Trophoblast cell (in vitro differentiated cells and primary cell): ENCODE results near the gene SHE.

Experiments used
- DNase-seq, 2 donors: peaks; one replicate each; pipeline ENCODE4 v3.0.0-alpha.2; 2016
- H2AFZ ChIP-seq: 2 replicates; pipeline ENCODE4 v1.6.1; 2013; ENCODE audit warnings: low read length, moderate library complexity, mild to moderate bottlenecking; ENCODE audit not compliant: insufficient read depth, poor library complexity
- H2AK5ac ChIP-seq: 2 replicates; pipeline ENCODE4 v1.6.1; 2013; ENCODE audit warnings: mild to moderate bottlenecking, low read length
- H2BK120ac ChIP-seq: 2 replicates; pipeline ENCODE4 v1.6.1; 2013; ENCODE audit warnings: low read length, mild to moderate bottlenecking, moderate library complexity; ENCODE audit not compliant: insufficient read depth, poor library complexity
- H2BK12ac ChIP-seq: 2 replicates; pipeline ENCODE4 v1.6.1; 2013; ENCODE audit warnings: mild to moderate bottlenecking, low read length, moderate library complexity
- H2BK5ac ChIP-seq: 2 replicates; pipeline ENCODE4 v1.6.1; 2013; ENCODE audit warnings: low read length, low read depth, moderate library complexity, mild to moderate bottlenecking; ENCODE audit not compliant: poor library complexity
- H3K14ac ChIP-seq: 2 replicates; pipeline ENCODE4 v1.6.1; 2013; ENCODE audit warnings: mild to moderate bottlenecking, low read length
- H3K18ac ChIP-seq: 2 replicates; pipeline ENCODE4 v1.6.1; 2013; ENCODE audit warnings: mild to moderate bottlenecking, low read length
- H3K23ac ChIP-seq: 2 replicates; pipeline ENCODE4 v1.6.1; 2013; ENCODE audit warnings: low read length
- H3K27ac ChIP-seq: 2 replicates; pipeline ENCODE4 v1.5.1; 2013; ENCODE audit warnings: low read depth, mild to moderate bottlenecking, inconsistent platforms, low read length, moderate library complexity
- H3K27me3 ChIP-seq: 2 replicates; pipeline ENCODE4 v1.6.1; 2013; ENCODE audit warnings: inconsistent platforms, mild to moderate bottlenecking, low read length, moderate library complexity; ENCODE audit not compliant: insufficient read depth
- H3K36me3 ChIP-seq, 2 experiments: 1 replicate in 1 of 2; 2 replicates in 1 of 2; pipeline ENCODE4 v1.6.1; 2013; ENCODE audit warnings: low read length in 2 of 2, mild to moderate bottlenecking in 2 of 2, moderate library complexity in 1 of 2; ENCODE audit not compliant: insufficient read depth in 2 of 2, control insufficient read depth in 1 of 2
- H3K4ac ChIP-seq: 2 replicates; pipeline ENCODE4 v1.6.1; 2013; ENCODE audit warnings: low read depth, mild to moderate bottlenecking, low read length, moderate library complexity
- H3K4me1 ChIP-seq, 2 experiments: 1 replicate in 1 of 2; 2 replicates in 1 of 2; pipeline ENCODE4 v1.6.1; 2013; ENCODE audit warnings: low read length in 2 of 2, mild to moderate bottlenecking in 2 of 2, moderate library complexity in 1 of 2; ENCODE audit not compliant: insufficient read depth in 2 of 2, control insufficient read depth in 1 of 2
- H3K4me2 ChIP-seq: 2 replicates; pipeline ENCODE4 v1.6.1; 2013; ENCODE audit warnings: inconsistent platforms, mild to moderate bottlenecking, low read length, moderate library complexity
- H3K4me3 ChIP-seq: 2 replicates; pipeline ENCODE4 v1.5.1; 2013; ENCODE audit warnings: mild to moderate bottlenecking, low read depth, low read length, inconsistent platforms
- H3K79me1 ChIP-seq: one replicate; pipeline ENCODE4 v1.6.1; 2013; ENCODE audit warnings: low read length
- H3K79me2 ChIP-seq: 2 replicates; pipeline ENCODE4 v1.6.1; 2013; ENCODE audit warnings: low read length, mild to moderate bottlenecking; ENCODE audit not compliant: control insufficient read depth, insufficient read depth, poor library complexity
- H3K9ac ChIP-seq: 2 replicates; pipeline ENCODE4 v1.6.1; 2013; ENCODE audit warnings: mild to moderate bottlenecking, low read length
- H3K9me3 ChIP-seq: 2 replicates; pipeline ENCODE4 v1.6.1; 2013; ENCODE audit warnings: low read depth, mild to moderate bottlenecking, control low read depth, inconsistent platforms, low read length; ENCODE audit not compliant: insufficient read depth
- H4K12ac ChIP-seq: 2 replicates; pipeline ENCODE4 v1.6.1; 2013; ENCODE audit warnings: low read depth, mild to moderate bottlenecking, low read length, moderate library complexity
- H4K8ac ChIP-seq: 2 replicates; pipeline ENCODE4 v1.6.1; 2013; ENCODE audit warnings: low read depth, mild to moderate bottlenecking, low read length, moderate library complexity
- H4K91ac ChIP-seq: one replicate; pipeline ENCODE4 v1.6.1; 2013; ENCODE audit warnings: low read depth, mild to moderate bottlenecking, low read length, moderate library complexity
- WGBS: extraction: QIAGEN DNeasy Blood & Tissue Kit; methylation state at CpG from one replicate; pipeline ENCODE4 v1.1.7; 2013; ENCODE audit warnings: missing lambda C conversion rate; ENCODE audit not compliant: insufficient read length, insufficient coverage; ENCODE audit errors: extremely low coverage; 5-methylcytosine and 5-hydroxymethylcytosine counted together

The SHE gene

GRCh38 chr1:154467434-154468102 lies 34.6 kb downstream of the SHE start:
- no peak overlapping the region for H3K4me3 ChIP-seq
- peaks cover 2% of the 10 kb centered on the region for H3K9me3 ChIP-seq
- no peak overlapping the region for H2AFZ ChIP-seq
- no peak overlapping the region for H4K8ac ChIP-seq
- no peak overlapping the region for H3K4ac ChIP-seq
- no peak overlapping the region for H3K9ac ChIP-seq
- H3K4me2 ChIP-seq: no peak overlapping the region
- H3K14ac ChIP-seq: no peak overlapping the region
- no CpG with 5 or more reads among the region's 11 CpGs for WGBS
- H3K23ac ChIP-seq: no peak overlapping the region
- H4K91ac ChIP-seq: no peak overlapping the region
- H3K79me1 ChIP-seq: peaks cover 2% of the 10 kb centered on the region
- no peak overlapping the region for H4K12ac ChIP-seq
- no peak overlapping the region for H3K18ac ChIP-seq
- H3K79me2 ChIP-seq: no peaks in the 10 kb centered on the region
- no peak overlapping the region for H2AK5ac ChIP-seq
- no peak overlapping the region for H2BK5ac ChIP-seq
- no peak overlapping the region for H2BK120ac ChIP-seq
- no peak overlapping the region for H3K27ac ChIP-seq
- H3K27me3 ChIP-seq: no peaks in the 10 kb centered on the region
- DNase-seq: no peak
- no peak overlapping the region for H2BK12ac ChIP-seq
- H3K4me1 ChIP-seq: peaks cover 0 to 3% of the 10 kb centered on the region in 2 experiments
- no peaks in the 10 kb centered on the region for H3K36me3 ChIP-seq

- H4K91ac ChIP-seq: no peak overlapping the region
- H3K4me1 ChIP-seq: peaks cover 0 to 3% of the 10 kb centered on the region in 2 experiments
- no peak overlapping the region for H2BK12ac ChIP-seq
- no peak overlapping the region for H3K27ac ChIP-seq
- DNase-seq: peak in 1 of 2 donors; percentile 40
- H3K4ac ChIP-seq: no peak overlapping the region
- no peak overlapping the region for H3K14ac ChIP-seq
- H2AFZ ChIP-seq: no peak overlapping the region
- no peak overlapping the region for H3K9ac ChIP-seq
- H3K79me2 ChIP-seq: no peaks in the 10 kb centered on the region
- H3K18ac ChIP-seq: no peak overlapping the region
- H3K4me3 ChIP-seq: no peak overlapping the region
- no peak overlapping the region for H3K4me2 ChIP-seq
- no peak overlapping the region for H2AK5ac ChIP-seq
- H3K36me3 ChIP-seq: no peaks in the 10 kb centered on the region
- H4K12ac ChIP-seq: no peak overlapping the region
- no peaks in the 10 kb centered on the region for H3K27me3 ChIP-seq
- H2BK5ac ChIP-seq: no peak overlapping the region
- WGBS: no CpG with 5 or more reads among the region's 8 CpGs
- H3K9me3 ChIP-seq: peaks cover 2% of the 10 kb centered on the region
- H2BK120ac ChIP-seq: no peak overlapping the region
- H4K8ac ChIP-seq: no peak overlapping the region
- no peak overlapping the region for H3K23ac ChIP-seq
- H3K79me1 ChIP-seq: peaks cover 2% of the 10 kb centered on the region
These were observed 35.2 kb downstream of the SHE start for GRCh38 chr1:154466921-154467417.

DNA sequence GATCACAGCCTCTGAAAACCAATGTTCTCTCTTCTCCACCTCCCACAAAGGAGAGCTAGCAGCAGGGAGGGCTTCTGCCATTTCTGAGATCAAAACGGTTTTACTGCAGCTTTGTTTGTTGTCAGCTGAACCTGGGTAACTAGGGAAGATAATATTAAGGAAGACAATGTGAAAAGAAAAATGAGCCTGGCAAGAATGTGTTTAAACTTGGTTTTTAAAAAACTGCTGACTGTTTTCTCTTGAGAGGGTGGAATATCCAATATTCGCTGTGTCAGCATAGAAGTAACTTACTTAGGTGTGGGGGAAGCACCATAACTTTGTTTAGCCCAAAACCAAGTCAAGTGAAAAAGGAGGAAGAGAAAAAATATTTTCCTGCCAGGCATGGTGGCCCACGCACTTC lies 36.0 kb downstream of the SHE start:
- no peaks in the 10 kb centered on the region for H3K36me3 ChIP-seq
- no peak overlapping the region for H3K23ac ChIP-seq
- H3K4me1 ChIP-seq: peaks cover 0 to 3% of the 10 kb centered on the region in 2 experiments
- H2BK120ac ChIP-seq: no peak overlapping the region
- no peak overlapping the region for H3K14ac ChIP-seq
- H2AK5ac ChIP-seq: no peak overlapping the region
- H3K4ac ChIP-seq: no peak overlapping the region
- H3K27ac ChIP-seq: no peak overlapping the region
- H3K4me3 ChIP-seq: no peak overlapping the region
- peaks cover 2% of the 10 kb centered on the region for H3K9me3 ChIP-seq
- H3K79me1 ChIP-seq: peaks cover 2% of the 10 kb centered on the region
- H3K27me3 ChIP-seq: no peaks in the 10 kb centered on the region
- no peak overlapping the region for H4K12ac ChIP-seq
- H3K4me2 ChIP-seq: no peak overlapping the region
- H3K18ac ChIP-seq: no peak overlapping the region
- no peak overlapping the region for H4K91ac ChIP-seq
- no peak overlapping the region for H4K8ac ChIP-seq
- no peak overlapping the region for H2BK5ac ChIP-seq
- no peak overlapping the region for H3K9ac ChIP-seq
- no peak overlapping the region for H2BK12ac ChIP-seq
- no peak for DNase-seq
- no peak overlapping the region for H2AFZ ChIP-seq
- whole genome bisulfite sequencing: no CpG with 5 or more reads among the region's 3 CpGs
- no peaks in the 10 kb centered on the region for H3K79me2 ChIP-seq

DNA sequence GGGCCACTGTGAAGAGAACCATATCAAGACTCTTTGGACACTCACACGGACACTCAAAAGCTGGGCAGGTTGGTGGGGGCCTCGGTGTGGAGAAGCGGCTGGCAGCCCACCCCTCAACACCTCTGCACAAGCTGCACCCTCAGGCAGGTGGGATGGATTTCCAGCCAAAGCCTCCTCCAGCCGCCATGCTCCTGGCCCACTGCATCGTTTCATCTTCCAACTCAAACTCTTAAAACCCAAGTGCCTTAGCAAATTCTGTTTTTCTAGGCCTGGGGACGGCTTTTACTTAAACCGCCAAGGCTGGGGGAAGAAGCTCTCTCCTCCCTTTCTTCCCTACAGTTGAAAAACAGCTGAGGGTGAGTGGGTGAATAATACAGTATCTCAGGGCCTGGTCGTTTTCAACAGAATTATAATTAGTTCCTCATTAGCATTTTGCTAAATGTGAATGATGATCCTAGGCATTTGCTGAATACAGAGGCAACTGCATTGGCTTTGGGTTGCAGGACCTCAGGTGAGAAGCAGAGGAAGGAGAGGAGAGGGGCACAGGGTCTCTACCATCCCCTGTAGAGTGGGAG lies 36.5 kb downstream of the SHE start:
- Histone ChIP-seq H2AFZ (no peak overlapping the region), H3K9me3 (peaks cover 2% of the 10 kb centered on the region), H2BK12ac (no peak overlapping the region), H3K9ac (no peak overlapping the region), H3K4ac (no peak overlapping the region), H4K12ac (no peak overlapping the region), H3K4me2 (no peak overlapping the region), H3K14ac (no peak overlapping the region), H2AK5ac (no peak overlapping the region), H3K79me1 (peaks cover 2% of the 10 kb centered on the region), H3K27ac (no peak overlapping the region), H3K36me3 (no peaks in the 10 kb centered on the region), H3K79me2 (no peaks in the 10 kb centered on the region), H3K18ac (no peak overlapping the region), H4K91ac (no peak overlapping the region), H3K23ac (no peak overlapping the region), H3K4me1 (peaks cover 0 to 3% of the 10 kb centered on the region in 2 experiments), H2BK120ac (no peak overlapping the region), H3K27me3 (no peaks in the 10 kb centered on the region), H3K4me3 (no peak overlapping the region), H2BK5ac (no peak overlapping the region), H4K8ac (no peak overlapping the region)
- no peak for DNase-seq
- no CpG with 5 or more reads among the region's 8 CpGs for WGBS
